ENCODE results near the gene GAPT. TPM values are rescaled to one million over a fixed set of nuclear protein-coding genes. Genes with fewer than 3 reads are reported as not detected.

GAPT gene
- total and polyA plus RNA-seq, 2 donors (not counting 3 experiments of a cell fraction or from before 2014, with no cell fraction given) = not detected

- intact Hi-C loops (cut with micrococcal nuclease) = loop anchor here (1.0 to 5.0 kb wide), 14 partner anchors 221 to 1289 kb away; partner anchors contain the start of gene GPBP1
- no peaks in the 10 kb centered on the region for H3K27me3 ChIP-seq (ENCODE audit: control insufficient read depth in 2 of 2, insufficient read depth in 2 of 2, low read length in 2 of 2)
- peak overlapping the region; percentile 87 for H3K27ac ChIP-seq (ENCODE audit: insufficient read depth, low read depth, low read length)
- no TSS peak for BruUV-seq (replicated peaks)
- FAIRE-seq (peak; percentile 81), DNase-seq (ENCODE audit: low read depth, low spot score) (peak; percentile 91)
- peak overlapping the region; percentile 81 for H3K4me2 ChIP-seq (ENCODE audit: insufficient read depth, low read length)
- H3K9ac ChIP-seq (replicated peaks; ENCODE audit: extremely low read depth, insufficient read depth, low read length) = peak overlapping the region; percentile 98
- TF ChIP-seq GATA2 (IDR thresholded peaks at IDR 0.05; ENCODE audit: insufficient read depth, insufficient read length, low read depth, low read length) (no peak), POLR2AphosphoS5 (IDR thresholded peaks at IDR 0.05; ENCODE audit: insufficient read depth, low read depth, low read length) (peak; percentile 18), JUN (IDR thresholded peaks at IDR 0.05; ENCODE audit: borderline replicate concordance, insufficient read depth, insufficient read length, low read depth) (no peak), FOS (IDR thresholded peaks at IDR 0.05; ENCODE audit: borderline replicate concordance, insufficient read depth, low read length) (no peak), POLR2A (IDR thresholded peaks at IDR 0.05; ENCODE audit: low read depth, low read length) (no peak), EZH2 (IDR thresholded peaks at IDR 0.05; ENCODE audit: borderline replicate concordance, low read depth, low read length, severe bottlenecking) (no peak), MYC (IDR thresholded peaks at IDR 0.05; ENCODE audit: low read depth, low read length) (no peak), CTCF (IDR thresholded peaks at IDR 0.05; ENCODE audit: extremely low read depth in 1 of 2, insufficient read depth in 1 of 2, low read depth in 1 of 2, low read length in 2 of 2) (peak; percentile 72 to 82)
- TF ChIP-seq, protein P1, sequence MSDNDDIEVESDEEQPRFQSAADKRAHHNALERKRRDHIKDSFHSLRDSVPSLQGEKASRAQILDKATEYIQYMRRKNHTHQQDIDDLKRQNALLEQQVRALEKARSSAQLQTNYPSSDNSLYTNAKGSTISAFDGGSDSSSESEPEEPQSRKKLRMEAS (IDR thresholded peaks at IDR 0.05; ENCODE audit: insufficient read depth, insufficient read length) = no peak
- H3K4me1 ChIP-seq (ENCODE audit: control insufficient read depth, extremely low read depth, insufficient read depth, low read length) = peaks cover 25% of the 10 kb centered on the region
- dilution Hi-C loops (cut with MboI; ENCODE audit: extremely low pct_ligation_motif_present, low sequenced_read_pairs) = loop anchor here (25.0 kb wide), 2 partner anchors 674 to 974 kb away; partner anchors contain the start of gene ACTBL2
- CTCF ChIA-PET = interaction anchor here (0.7 to 6.2 kb wide), 38 partner anchors 15 to 1165 kb away, joined by 3 to 260 read pairs (median 5); no protein-coding TSS in a partner anchor
- peaks cover 10% of the 10 kb centered on the region for H4K20me1 ChIP-seq (replicated peaks; ENCODE audit: control insufficient read depth, extremely low read depth, insufficient read depth, low read length)
- H3K9me3 ChIP-seq (replicated peaks; ENCODE audit: control insufficient read depth, insufficient read depth, low read length) = no peaks in the 10 kb centered on the region
- POLR2A ChIA-PET = interaction anchor here (0.6 to 3.8 kb wide), 25 partner anchors 10 to 1163 kb away, joined by 3 to 50 read pairs (median 5); no protein-coding TSS in a partner anchor
- peaks cover 40% of the 10 kb centered on the region for H3K79me2 ChIP-seq (ENCODE audit: control insufficient read depth, insufficient read depth, low read length)
- no peaks in the 10 kb centered on the region for H3K9me1 ChIP-seq (replicated peaks; ENCODE audit: control insufficient read depth, extremely low read depth, insufficient read depth, low read length)
- H2AFZ ChIP-seq (ENCODE audit: low read depth, low read length) = peak overlapping the region; percentile 87
- peaks cover 13 to 22% of the 10 kb centered on the region in 2 experiments for H3K36me3 ChIP-seq (ENCODE audit: control insufficient read depth in 2 of 2, extremely low read depth in 1 of 2, insufficient read depth in 2 of 2, low read length in 2 of 2)
- peak overlapping the region; percentile 34 to 94 (median 92) for H3K4me3 ChIP-seq (replicated peaks in 1 of 3; ENCODE audit: insufficient read depth in 1 of 3, low read depth in 1 of 3, low read length in 3 of 3)
Observed at GRCh38 chr5:58460732-58461286, 30.4 kb upstream of the GAPT start.

All from endothelial cell of umbilical vein (primary cell).